ENCODE data around the gene FAM13B.
"Not testable (repeated sequence)": the region's sequence is repeated elsewhere in the genome, so short reads cannot be mapped to it uniquely, and the experiment has no call there.

FAM13B gene

GRCh38 chr5:138033907-138034306 is 1.0 kb upstream of the FAM13B start:
- no peak for TF ChIP-seq CTCF (IDR thresholded peaks at IDR 0.05; ENCODE audit: insufficient read depth, low read depth, low read length, missing control alignments)
- DNase-seq (ENCODE audit: low read depth), result no peak
- peak overlapping the region; percentile 74 for H3K4me3 ChIP-seq (ENCODE audit: low read depth, low read length)

DNA sequence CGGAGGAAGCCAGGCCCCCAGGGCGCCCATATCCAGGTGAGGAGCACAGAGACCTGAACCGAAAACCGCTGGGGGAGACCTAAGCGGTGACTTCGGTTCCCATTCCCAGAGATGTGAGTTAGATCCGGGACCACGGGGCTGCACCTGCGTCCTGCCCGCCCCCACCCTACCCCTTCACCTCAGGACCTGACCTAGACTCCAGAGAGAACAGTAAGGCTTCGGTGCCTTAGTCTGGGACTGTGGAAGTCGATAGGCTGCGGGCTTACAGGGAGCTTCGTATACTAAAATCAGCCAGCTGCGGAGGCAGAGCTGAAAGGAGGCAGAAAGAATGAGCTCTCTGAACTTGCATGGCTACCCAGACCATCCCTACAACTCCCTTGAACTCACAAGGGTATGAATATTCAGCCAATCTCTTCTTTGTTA is 518 bp upstream of the FAM13B start:
- peak overlapping the region; percentile 74 for H3K4me3 ChIP-seq (ENCODE audit: low read depth, low read length)
- DNase-seq (ENCODE audit: low read depth), result no peak
- no peak for TF ChIP-seq CTCF (IDR thresholded peaks at IDR 0.05; ENCODE audit: insufficient read depth, low read depth, low read length, missing control alignments)

DNA sequence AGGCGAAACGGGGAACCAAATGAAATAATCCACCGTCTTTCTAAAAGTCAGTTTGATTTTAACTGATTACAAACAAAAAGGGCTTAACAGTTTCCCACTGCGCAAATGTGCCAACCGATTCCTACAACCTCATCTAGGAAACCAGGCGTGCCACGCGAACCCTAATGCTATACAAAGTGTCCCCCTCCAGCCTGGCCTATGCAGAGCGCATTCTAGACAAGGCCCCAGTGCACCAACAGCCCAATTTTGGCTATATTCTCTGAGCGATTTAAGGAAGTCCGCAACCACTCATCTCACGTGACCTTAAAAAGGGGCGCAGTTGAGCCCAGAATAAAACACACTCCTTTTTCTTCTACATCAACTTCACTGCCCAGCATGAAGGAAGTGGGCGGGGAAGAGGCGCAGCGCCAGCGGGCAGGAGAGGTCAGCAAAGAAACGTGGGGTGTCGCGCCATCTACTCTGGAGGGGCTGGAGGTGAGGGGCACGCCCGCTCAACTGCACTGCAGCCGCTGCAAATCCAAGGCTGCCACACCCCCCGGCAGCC is 779 bp downstream of the FAM13B start:
- peak overlapping the region; percentile 74 for H3K4me3 ChIP-seq (ENCODE audit: low read depth, low read length)
- peak; percentile 92 for DNase-seq (ENCODE audit: low read depth)
- no peak for TF ChIP-seq CTCF (IDR thresholded peaks at IDR 0.05; ENCODE audit: insufficient read depth, low read depth, low read length, missing control alignments)

GRCh38 chr5:138029944-138030343 is 2.9 kb downstream of the FAM13B start:
- no peak for DNase-seq (ENCODE audit: low read depth)
- no peak for TF ChIP-seq CTCF (IDR thresholded peaks at IDR 0.05; ENCODE audit: insufficient read depth, low read depth, low read length, missing control alignments)
- peak overlapping the region; percentile 74 for H3K4me3 ChIP-seq (ENCODE audit: low read depth, low read length)

DNA sequence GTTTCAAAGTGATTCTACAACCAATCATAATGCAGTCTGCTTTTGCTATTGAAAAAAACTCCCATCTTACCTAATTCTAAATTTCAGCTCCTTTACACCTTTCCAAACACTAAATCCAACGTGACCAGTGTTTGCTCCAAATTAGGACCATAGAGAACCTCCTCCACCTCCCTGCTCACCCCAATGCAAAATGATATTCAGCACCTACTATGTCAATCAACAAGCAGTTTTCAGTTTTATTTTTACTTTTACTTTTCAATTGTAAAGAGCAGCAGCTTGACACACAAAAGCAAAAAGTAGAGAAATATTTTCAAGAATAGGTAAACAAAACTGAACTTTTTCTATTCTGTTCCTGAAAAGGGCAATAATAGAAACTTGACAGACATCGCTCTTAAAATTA is 3.4 kb downstream of the FAM13B start:
- H3K4me3 ChIP-seq (ENCODE audit: low read depth, low read length), result peak overlapping the region; percentile 74
- TF ChIP-seq CTCF (IDR thresholded peaks at IDR 0.05; ENCODE audit: insufficient read depth, low read depth, low read length, missing control alignments), result no peak
- peak; percentile 45 for DNase-seq (ENCODE audit: low read depth)

DNA sequence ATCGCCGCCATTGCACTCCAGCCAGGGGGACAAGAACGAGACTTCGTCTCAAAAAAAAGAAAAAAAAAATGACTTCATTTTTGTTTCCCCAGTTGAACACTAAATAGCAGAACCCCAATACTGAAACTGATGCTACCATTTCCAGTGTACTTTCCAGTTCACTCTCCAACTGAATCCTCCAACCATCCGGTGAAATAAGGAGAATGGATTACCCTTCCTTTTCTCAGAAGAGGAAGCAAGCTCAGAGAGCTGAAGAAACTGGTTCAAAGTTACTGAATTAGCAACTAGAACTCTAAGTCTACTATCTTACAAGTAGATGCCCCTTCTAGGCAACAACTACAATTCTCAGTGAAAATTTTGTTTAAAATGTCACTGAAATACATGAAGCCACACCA is 3.9 kb downstream of the FAM13B start:
- TF ChIP-seq CTCF (IDR thresholded peaks at IDR 0.05; ENCODE audit: insufficient read depth, low read depth, low read length, missing control alignments), result no peak
- H3K4me3 ChIP-seq (ENCODE audit: low read depth, low read length), result peak overlapping the region; percentile 74
- DNase-seq (ENCODE audit: low read depth), result peak; percentile 23

DNA sequence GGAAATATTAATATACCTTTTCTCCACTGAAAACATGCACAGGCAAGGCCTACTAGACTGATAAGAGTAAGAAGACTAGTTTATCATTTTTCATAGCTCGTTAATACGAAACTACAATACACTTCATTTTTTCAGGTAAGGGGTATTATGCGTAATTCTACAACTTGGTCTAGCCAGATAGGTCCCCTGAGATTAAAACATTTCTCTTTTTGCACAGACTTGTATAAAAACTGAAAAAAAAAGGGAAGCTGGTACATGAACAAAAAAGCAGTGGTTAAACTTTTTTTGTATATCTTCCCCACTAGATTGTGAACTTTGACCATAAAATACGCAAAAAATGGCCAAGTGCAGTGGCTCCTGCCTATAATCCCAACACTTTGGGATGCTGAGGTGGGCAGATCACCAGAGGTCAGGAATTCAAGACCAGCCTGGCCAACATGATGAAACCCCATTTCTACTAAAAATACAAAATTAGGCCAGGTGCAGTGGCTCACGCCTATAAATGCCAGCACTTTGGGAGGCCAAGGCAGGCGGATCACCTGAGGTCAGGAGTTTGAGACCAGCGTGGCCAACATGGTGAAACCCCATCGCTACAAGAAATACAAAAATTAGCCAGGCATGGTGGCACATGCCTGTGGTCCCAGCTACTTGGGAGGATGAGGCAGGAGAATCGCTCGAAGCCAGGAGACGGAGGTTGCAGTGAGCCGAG is 4.5 kb downstream of the FAM13B start:
- DNase-seq (ENCODE audit: low read depth), result peak; percentile 46
- peak overlapping the region; percentile 74 for H3K4me3 ChIP-seq (ENCODE audit: low read depth, low read length)

GRCh38 chr5:138026793-138027192 is 6.1 kb downstream of the FAM13B start:
- not testable (repeated sequence) for H3K4me3 ChIP-seq (ENCODE audit: low read depth, low read length); DNase-seq (ENCODE audit: low read depth)

Measured in GM12865 (cell line).